Measurements from ENCODE around the gene ME3.

DNA sequence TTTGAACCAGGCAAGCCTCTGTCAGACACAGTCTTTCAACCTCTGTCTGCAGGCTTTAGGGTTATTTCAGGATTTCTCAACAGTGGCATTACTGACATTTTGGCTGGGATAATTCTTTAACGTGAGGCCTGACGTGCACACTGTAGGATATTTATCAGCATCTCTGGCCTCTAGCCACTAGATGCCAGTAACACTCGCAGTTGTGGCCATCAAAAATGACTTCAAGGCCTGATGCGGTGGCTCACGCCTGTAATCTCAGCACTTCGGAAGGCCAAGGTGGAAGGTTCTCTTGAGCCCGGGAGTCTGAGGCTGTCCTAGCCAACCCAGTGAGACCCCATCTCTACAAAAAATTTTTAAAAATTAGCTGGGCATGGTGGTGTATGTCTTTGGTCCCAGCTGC is 184.7 kb downstream of the ME3 start:
- TF ChIP-seq, protein P1, sequence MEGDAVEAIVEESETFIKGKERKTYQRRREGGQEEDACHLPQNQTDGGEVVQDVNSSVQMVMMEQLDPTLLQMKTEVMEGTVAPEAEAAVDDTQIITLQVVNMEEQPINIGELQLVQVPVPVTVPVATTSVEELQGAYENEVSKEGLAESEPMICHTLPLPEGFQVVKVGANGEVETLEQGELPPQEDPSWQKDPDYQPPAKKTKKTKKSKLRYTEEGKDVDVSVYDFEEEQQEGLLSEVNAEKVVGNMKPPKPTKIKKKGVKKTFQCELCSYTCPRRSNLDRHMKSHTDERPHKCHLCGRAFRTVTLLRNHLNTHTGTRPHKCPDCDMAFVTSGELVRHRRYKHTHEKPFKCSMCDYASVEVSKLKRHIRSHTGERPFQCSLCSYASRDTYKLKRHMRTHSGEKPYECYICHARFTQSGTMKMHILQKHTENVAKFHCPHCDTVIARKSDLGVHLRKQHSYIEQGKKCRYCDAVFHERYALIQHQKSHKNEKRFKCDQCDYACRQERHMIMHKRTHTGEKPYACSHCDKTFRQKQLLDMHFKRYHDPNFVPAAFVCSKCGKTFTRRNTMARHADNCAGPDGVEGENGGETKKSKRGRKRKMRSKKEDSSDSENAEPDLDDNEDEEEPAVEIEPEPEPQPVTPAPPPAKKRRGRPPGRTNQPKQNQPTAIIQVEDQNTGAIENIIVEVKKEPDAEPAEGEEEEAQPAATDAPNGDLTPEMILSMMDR (IDR thresholded peaks at IDR 0.05; ENCODE audit: low read length): no peak
- TF ChIP-seq EZH2phosphoT487 (IDR thresholded peaks at IDR 0.05; ENCODE audit: low read length): no peak

All from MM.1S (cell line).